Stimulated activated CD4-positive, alpha-beta T cell treated with anti-CD3 and anti-CD28 coated beads, Interleukin-4, amount 100 ng/mL, for 24 hours (primary cell): Measurements from ENCODE around the gene CWF19L2.

Source experiments
- DNase-seq: peaks from one replicate; pipeline ENCODE4 v3.0.0-alpha.2; 2020

CWF19L2 gene

GRCh38 chr11:107282195-107282594, 175.4 kb downstream of the CWF19L2 start:
- DNase-seq = no peak
